ENCODE data around the gene CSNK1G2. TPM values are rescaled to one million over a fixed set of nuclear protein-coding genes. Genes with fewer than 3 reads are reported as not detected.
A peak's percentile ranks its signal among the peaks of the same experiment; 100 is the strongest.

Gene CSNK1G2
- 89.1 and 90.7 TPM in 2 replicates for total RNA-seq

DNA sequence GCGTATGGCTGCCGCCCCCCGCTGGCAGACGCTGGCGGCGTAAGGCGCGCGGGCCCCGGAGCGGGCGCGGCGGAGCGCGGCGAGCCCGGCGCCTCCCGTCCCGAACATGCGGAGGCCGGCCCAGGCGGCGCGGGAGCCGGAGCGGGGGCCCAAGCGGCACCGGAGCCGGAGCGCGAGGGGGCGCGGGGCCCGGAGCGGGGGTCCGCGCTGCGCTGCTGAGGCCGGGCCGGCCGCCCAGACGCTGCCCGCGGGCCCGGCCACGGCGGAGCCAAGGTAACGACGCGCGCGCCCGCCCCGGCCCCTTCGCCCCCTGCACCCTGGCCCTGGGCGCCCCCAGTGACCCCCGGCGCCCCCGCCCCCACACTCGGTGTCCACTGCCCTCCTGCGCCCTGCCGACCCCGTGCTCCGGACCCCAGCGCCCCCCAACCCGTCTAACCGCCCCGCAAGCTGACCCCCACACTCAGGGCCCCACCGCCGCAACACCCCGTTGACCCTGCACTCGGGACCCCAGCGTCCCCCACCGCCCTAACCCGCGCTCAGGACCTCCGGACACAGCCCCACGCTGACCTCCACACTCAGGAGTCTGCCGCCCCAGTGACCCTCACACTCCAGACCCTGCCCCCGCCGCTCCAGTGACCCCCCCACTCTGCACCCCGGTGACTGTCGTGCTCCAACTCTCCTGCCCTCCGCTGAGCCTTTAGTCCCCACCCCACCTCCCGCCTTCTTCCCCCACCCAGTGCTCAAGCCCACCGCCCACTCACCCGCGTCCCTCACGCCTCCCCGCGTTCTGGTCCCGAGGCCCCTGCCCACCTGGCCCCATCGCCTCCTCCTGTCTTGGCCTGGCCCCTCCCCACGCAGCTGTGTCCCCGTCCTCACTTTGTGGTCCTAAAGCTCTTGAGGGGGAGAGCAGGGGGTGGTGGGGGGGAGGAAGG, at the start of gene CSNK1G2:
Gene CSNK1G2, plus strand, starts transcription at position 27 of the 932 bp plus-strand sequence. CDS start 28,601 bp downstream, outside the sequence.
- H3K4me3 Mint-ChIP-seq (ENCODE audit: low read depth), result peak within 1 kb of the TSS; percentile 94
- intact Hi-C loops (cut with micrococcal nuclease), result no loop called here

DNA sequence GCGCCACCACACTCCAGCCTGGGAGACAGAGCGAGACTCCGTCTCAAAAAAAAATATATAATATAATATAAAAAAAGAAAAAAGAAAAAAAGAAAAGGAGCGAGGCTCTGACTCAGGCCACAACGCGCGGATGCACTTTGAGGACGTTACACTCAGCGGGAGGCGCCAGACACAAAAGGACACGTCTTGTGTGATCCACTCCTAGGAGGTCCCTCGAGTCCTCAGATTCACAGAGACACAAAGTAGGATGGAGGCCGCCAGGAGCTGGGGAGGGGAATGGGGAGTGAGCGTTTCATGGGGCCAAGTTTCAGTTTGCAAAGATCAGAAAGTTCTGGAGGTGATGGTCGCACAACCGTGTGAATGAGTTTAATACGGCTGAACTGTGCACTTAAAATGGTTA, 47.2 kb upstream of the CSNK1G2 start:
- Mint-ChIP-seq H3K36me3 (ENCODE audit: low read depth) (no peaks in the 10 kb centered on the region), H3K4me3 (ENCODE audit: low read depth) (no peak overlapping the region), H3K27me3 (ENCODE audit: low read depth) (no peaks in the 10 kb centered on the region), H3K27ac (peak overlapping the region; percentile 68), H3K4me1 (ENCODE audit: low read depth) (peaks cover 14% of the 10 kb centered on the region), H3K9me3 (no peaks in the 10 kb centered on the region)
- intact Hi-C loops (cut with micrococcal nuclease), result no loop called here
- DNase-seq (ENCODE audit: low spot score), result no peak

More for the DNA sequence above, at the start of gene CSNK1G2:
- no peak for DNase-seq (ENCODE audit: low spot score)
- Mint-ChIP-seq H3K4me1 (ENCODE audit: low read depth) (peaks cover 26% of the 10 kb centered on the region), H3K27ac (peak within 1 kb of the TSS; percentile 92), H3K27me3 (ENCODE audit: low read depth) (no peaks in the 10 kb centered on the region), H3K36me3 (ENCODE audit: low read depth) (peaks cover 18% of the 10 kb centered on the region), H3K9me3 (no peaks in the 10 kb centered on the region)

DNA sequence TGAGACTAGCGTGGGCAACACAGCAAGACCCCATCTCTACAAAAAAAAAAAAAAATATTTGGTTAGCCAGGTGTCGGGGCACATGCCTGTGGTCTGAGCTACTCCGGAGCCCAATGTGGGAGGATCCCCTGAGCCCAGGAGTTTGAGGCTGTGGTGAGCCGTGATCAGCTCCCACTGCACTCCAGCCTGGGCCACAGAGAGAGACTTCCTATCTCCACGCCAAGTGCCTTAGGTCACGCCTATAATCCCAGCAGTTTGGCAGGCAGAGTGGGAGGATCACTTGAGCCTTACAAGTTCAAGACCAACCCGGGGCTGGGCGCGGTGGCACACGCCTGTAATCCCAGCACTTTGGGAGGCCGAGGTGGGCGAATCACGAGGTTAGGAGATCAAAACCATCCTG, 44.5 kb upstream of the CSNK1G2 start:
- H3K4me3 Mint-ChIP-seq (ENCODE audit: low read depth), result peak overlapping the region; percentile 47
- no peaks in the 10 kb centered on the region for H3K36me3 Mint-ChIP-seq (ENCODE audit: low read depth)
- H3K9me3 Mint-ChIP-seq, result no peaks in the 10 kb centered on the region
- peaks cover 14% of the 10 kb centered on the region for H3K4me1 Mint-ChIP-seq (ENCODE audit: low read depth)
- peak overlapping the region; percentile 96 for H3K27ac Mint-ChIP-seq
- H3K27me3 Mint-ChIP-seq (ENCODE audit: low read depth), result no peaks in the 10 kb centered on the region
- no peak for DNase-seq (ENCODE audit: low spot score)
- intact Hi-C loops (cut with micrococcal nuclease), result loop anchor here (5.0 kb wide), 1 partner anchor 201 kb away; the partner anchor contains the start of genes IZUMO4 and MOB3A

DNA sequence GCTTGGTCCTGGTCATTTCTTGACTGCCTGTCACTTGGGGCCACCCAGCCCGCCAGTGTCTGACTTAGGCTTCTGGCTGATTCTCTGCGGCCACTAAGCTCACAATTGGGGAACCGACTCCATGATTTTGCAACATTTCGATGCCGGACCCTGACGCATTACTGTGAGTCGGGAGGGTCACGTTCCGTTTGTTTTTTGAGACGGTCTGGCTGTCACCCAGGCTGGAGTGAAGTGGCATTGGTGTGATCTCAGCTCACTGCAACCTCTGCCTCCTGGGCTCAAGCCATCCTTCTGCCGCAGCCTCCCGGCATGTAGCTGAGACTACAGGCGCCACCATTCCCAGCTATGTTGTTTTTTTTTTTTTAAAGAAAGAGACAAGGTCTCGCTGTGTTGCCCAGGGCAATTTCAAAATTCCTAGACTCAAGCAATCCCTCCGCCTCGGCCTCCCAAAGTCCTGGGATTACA, 39.0 kb upstream of the CSNK1G2 start:
- Mint-ChIP-seq H3K4me3 (ENCODE audit: low read depth) (no peak overlapping the region), H3K9me3 (no peaks in the 10 kb centered on the region), H3K27me3 (ENCODE audit: low read depth) (no peaks in the 10 kb centered on the region), H3K36me3 (ENCODE audit: low read depth) (no peaks in the 10 kb centered on the region), H3K27ac (no peak overlapping the region), H3K4me1 (ENCODE audit: low read depth) (peaks cover 29% of the 10 kb centered on the region)
- no peak for DNase-seq (ENCODE audit: low spot score)
- intact Hi-C loops (cut with micrococcal nuclease), result no loop called here

DNA sequence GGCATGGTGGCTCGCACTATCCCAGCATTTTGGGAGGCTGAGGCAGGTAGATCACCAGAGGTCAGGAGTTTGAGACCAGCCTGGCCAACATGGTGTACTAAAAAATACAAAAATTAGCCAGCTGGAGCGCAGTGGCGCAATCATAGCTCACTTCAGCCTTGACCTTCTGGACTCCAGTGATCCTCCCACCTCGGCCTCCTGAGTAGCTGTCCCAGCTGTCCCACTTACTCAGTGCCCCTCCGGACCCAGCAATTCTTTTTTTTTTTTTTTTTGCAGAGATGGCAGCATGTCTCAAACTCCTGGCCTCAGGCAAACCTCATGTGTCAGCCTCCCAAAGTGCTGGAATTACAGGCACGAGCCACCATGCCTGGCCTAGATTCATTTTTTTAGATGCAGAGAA, 38.0 kb upstream of the CSNK1G2 start:
- DNase-seq (ENCODE audit: low spot score), result no peak
- H3K9me3 Mint-ChIP-seq, result no peaks in the 10 kb centered on the region
- H3K4me1 Mint-ChIP-seq (ENCODE audit: low read depth), result peaks cover 22% of the 10 kb centered on the region
- H3K27me3 Mint-ChIP-seq (ENCODE audit: low read depth), result no peaks in the 10 kb centered on the region
- intact Hi-C loops (cut with micrococcal nuclease), result no loop called here
- H3K36me3 Mint-ChIP-seq (ENCODE audit: low read depth), result no peaks in the 10 kb centered on the region
- no peak overlapping the region for H3K4me3 Mint-ChIP-seq (ENCODE audit: low read depth)
- peak overlapping the region; percentile 52 for H3K27ac Mint-ChIP-seq

DNA sequence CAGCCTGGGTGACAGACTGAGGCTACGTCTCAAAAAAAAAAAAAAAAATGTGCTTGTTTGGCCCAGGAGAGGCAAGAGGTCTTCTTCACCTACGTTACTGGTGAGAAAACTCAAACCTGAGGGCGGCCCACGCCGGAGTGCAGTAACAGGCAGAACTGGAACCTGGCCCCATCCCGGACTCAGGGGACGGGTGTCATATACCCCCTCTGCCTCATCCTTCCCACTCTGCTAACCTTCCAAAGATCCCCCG, 36.2 kb upstream of the CSNK1G2 start:
- Mint-ChIP-seq H3K36me3 (ENCODE audit: low read depth) (no peaks in the 10 kb centered on the region), H3K4me1 (ENCODE audit: low read depth) (peaks cover 20% of the 10 kb centered on the region), H3K4me3 (ENCODE audit: low read depth) (peak overlapping the region; percentile 83), H3K27me3 (ENCODE audit: low read depth) (no peaks in the 10 kb centered on the region), H3K27ac (peak overlapping the region; percentile 78), H3K9me3 (no peaks in the 10 kb centered on the region)
- intact Hi-C loops (cut with micrococcal nuclease), result loop anchor here (1.0 kb wide), 3 partner anchors 19 to 40 kb away; partner anchors contain the start of gene ABHD17A
- no peak for DNase-seq (ENCODE audit: low spot score)

DNA sequence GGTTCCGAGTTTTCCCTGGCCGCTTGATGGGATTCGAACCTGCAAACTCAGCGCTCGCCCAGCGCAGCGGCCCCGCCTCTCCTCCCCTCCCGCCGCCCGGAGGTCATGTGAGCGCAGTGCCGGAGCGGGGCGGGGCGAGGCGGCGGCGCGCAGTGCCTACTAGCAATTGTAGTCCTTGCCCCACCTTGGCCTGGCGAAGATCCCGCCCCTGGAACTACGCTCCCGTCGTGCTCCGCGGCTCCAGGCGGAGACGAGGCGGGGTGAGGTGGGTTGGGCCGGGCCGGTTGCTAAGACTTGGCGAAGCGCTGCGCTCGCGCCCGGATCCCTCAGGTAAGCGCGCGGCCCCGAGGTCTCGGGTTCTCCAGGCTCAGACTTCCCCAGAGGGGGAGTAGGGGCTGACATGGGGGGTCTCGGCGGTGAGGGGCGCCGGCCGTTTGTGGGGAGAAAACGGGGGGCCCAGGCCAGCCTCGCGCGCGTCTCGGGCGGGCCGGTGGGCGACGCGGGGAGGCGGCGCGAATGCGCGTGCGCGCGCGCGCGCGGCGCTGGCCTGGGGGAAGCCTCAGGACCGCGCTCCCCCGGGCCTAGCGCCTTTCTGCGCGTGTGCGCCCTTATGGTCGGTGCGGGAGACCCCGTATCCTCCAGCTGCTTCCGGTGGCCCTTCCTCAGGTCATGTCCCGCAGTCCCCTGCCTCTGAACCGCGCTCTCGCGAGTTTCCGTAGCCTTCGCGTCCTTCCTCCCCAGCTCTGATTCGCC, 35.7 kb upstream of the CSNK1G2 start, which contains the start of the genes ADAT3 and SCAMP4:
Gene ADAT3, plus strand, starts transcription at position 290 of the 753 bp plus-strand sequence. CDS start 6,649 bp downstream, outside the sequence.
Gene SCAMP4, plus strand, starts transcription at position 290 of the 753 bp plus-strand sequence. CDS start 9,621 bp downstream, outside the sequence.
- H3K9me3 Mint-ChIP-seq, result no peaks in the 10 kb centered on the region
- H3K36me3 Mint-ChIP-seq (ENCODE audit: low read depth), result no peaks in the 10 kb centered on the region
- no peaks in the 10 kb centered on the region for H3K27me3 Mint-ChIP-seq (ENCODE audit: low read depth)
- H3K4me3 Mint-ChIP-seq (ENCODE audit: low read depth), result peak within 1 kb of the TSS; percentile 90
- intact Hi-C loops (cut with micrococcal nuclease), result loop anchor here (1.0 kb wide), 3 partner anchors 20 to 41 kb away; partner anchors contain the start of gene ABHD17A
- peak within 1 kb of the TSS; percentile 88 for H3K27ac Mint-ChIP-seq
- peak; percentile 99 for DNase-seq (ENCODE audit: low spot score)
- H3K4me1 Mint-ChIP-seq (ENCODE audit: low read depth), result peaks cover 21% of the 10 kb centered on the region

DNA sequence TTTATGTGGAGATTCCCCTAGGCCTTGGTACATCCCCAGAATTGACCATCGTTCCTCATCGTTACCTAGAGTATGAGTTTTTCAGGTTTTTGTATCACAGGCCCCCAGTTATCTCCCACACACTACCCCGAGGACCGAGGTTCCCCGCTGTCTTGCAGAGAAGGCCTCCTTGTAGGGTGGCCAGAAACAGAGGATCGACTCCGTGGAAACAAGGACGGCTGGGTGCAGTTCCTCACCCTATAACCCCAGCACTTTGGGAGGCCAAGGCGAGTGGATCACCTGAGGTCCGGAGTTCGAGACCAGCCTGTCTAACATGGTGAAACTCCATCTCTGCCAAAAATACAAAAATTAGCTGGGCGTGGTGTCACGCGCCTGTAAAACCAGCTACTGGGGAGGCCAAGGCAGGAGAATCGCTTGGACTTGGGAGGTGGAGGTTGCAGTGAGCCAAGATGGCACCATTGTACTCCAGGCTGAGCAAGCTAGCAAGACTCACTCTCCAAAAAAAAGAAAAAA, 35.1 kb upstream of the CSNK1G2 start:
- intact Hi-C loops (cut with micrococcal nuclease), result loop anchor here (1.0 kb wide), 3 partner anchors 21 to 42 kb away; partner anchors contain the start of gene ABHD17A
- Mint-ChIP-seq H3K27ac (peak overlapping the region; percentile 88), H3K4me3 (ENCODE audit: low read depth) (peak overlapping the region; percentile 90), H3K36me3 (ENCODE audit: low read depth) (no peaks in the 10 kb centered on the region), H3K27me3 (ENCODE audit: low read depth) (no peaks in the 10 kb centered on the region), H3K4me1 (ENCODE audit: low read depth) (peaks cover 22% of the 10 kb centered on the region), H3K9me3 (no peaks in the 10 kb centered on the region)
- DNase-seq (ENCODE audit: low spot score), result no peak

DNA sequence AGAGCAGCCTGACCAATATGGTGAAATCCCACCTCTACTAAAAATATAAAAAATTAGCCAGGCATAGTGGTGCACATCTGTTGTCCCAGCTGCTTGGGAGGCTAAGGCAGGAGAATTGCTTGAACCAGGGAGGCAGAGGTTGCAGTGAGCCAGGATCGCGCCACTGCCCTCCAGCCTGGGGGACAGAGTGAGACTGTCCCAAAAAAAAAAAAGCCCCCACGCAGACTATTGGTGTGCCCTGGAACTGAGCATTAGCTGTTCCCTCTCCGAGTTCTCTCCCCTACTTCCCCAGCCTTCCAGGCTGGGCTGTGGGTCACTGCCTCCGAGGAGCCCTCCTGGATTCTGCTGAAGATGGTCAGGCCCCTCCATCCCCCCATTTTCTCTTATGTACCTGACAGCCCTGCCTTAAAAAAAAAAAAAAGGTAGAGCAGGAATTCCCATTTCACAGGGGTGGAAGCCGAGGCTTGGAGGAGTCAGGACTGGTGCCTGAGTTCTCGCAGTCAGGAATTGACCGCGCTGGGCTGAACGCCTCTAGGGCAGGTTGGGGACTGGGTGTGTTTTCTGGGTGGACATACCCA, 33.9 kb upstream of the CSNK1G2 start:
- Mint-ChIP-seq H3K27me3 (ENCODE audit: low read depth) (no peaks in the 10 kb centered on the region), H3K36me3 (ENCODE audit: low read depth) (no peaks in the 10 kb centered on the region), H3K4me3 (ENCODE audit: low read depth) (peak overlapping the region; percentile 21), H3K4me1 (ENCODE audit: low read depth) (peaks cover 22% of the 10 kb centered on the region), H3K9me3 (no peaks in the 10 kb centered on the region), H3K27ac (no peak overlapping the region)
- intact Hi-C loops (cut with micrococcal nuclease), result no loop called here
- no peak for DNase-seq (ENCODE audit: low spot score)

DNA sequence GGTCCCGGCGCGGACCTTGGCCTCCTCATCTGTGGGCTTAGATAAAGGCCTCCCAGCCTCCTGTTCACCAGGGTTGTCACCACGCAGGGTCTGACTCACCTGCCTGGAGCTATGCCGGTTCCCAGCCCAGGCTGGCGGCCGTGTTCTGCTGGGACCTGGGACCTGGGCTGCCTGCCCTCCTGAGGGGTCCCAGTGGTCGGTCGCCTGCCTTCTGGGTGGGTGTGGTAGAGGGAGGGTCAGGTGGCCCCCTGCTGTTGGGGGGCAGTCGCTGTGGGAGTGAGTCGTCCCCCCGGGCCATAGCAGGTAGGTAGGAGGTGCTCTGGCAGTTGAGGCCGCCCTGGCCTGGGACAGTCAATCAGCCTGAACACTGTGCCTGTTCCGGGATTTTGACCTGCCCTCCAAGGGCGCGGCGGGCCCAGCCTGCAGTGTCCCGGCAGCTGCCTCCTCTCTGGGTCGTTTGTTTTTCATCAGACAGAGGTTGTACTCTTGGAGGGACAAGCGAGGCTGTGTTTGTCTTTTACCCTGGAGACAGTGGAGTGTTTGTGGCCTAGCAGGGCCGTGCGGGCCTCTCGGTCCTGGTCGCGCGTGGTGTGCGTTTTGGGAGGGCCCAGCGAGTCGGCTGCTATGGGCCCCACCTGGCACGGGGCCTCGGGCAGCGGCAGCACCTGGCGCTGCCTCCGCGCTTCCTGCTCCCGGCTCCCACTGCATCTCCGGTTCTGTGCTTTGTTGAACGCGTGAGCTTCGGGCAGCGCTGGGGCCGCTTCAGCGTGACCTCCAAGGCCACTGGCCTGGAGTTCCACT, 33.2 kb upstream of the CSNK1G2 start:
- intact Hi-C loops (cut with micrococcal nuclease), result no loop called here
- no peaks in the 10 kb centered on the region for H3K9me3 Mint-ChIP-seq
- DNase-seq (ENCODE audit: low spot score), result no peak
- H3K27ac Mint-ChIP-seq, result no peak overlapping the region
- no peaks in the 10 kb centered on the region for H3K36me3 Mint-ChIP-seq (ENCODE audit: low read depth)
- no peak overlapping the region for H3K4me3 Mint-ChIP-seq (ENCODE audit: low read depth)
- H3K4me1 Mint-ChIP-seq (ENCODE audit: low read depth), result peaks cover 22% of the 10 kb centered on the region
- H3K27me3 Mint-ChIP-seq (ENCODE audit: low read depth), result no peaks in the 10 kb centered on the region

DNA sequence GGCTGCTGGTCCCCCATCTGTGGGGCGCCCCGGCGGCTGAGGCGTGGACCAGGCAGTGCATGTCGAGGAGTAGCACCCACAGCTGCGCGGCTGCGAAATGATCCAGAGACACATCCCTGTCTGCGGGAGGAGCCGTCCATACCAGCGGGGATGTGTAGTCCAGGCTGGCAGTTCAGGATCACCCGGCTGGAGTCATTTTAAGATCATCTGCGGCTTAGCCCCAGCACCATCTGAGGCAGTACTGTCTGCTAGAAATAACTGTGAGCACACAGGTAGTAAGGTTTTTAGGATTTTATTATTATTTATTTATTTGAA, 32.7 kb upstream of the CSNK1G2 start:
- intact Hi-C loops (cut with micrococcal nuclease), result no loop called here
- H3K27ac Mint-ChIP-seq, result no peak overlapping the region

DNA sequence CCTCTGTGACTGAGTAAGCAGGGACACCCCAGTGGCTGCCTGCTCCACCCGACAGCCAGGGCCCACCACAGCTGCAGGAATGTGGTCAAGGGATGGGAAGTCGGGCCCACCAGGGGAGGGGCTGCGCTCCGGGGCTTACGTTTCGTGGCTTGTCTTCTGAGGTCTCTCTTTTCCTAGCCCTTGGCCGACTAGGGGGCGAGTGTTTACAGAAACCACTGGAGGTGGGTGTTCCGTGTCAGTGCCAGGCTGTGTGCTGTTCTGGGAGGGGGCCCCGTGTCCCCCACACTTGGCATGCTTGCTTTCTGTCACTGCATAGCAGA, 31.3 kb upstream of the CSNK1G2 start:
- H3K9me3 Mint-ChIP-seq, result no peaks in the 10 kb centered on the region
- intact Hi-C loops (cut with micrococcal nuclease), result no loop called here
- no peak overlapping the region for H3K27ac Mint-ChIP-seq
- no peak overlapping the region for H3K4me3 Mint-ChIP-seq (ENCODE audit: low read depth)
- peaks cover 5% of the 10 kb centered on the region for H3K36me3 Mint-ChIP-seq (ENCODE audit: low read depth)
- DNase-seq (ENCODE audit: low spot score), result no peak
- H3K4me1 Mint-ChIP-seq (ENCODE audit: low read depth), result peaks cover 7% of the 10 kb centered on the region
- H3K27me3 Mint-ChIP-seq (ENCODE audit: low read depth), result no peaks in the 10 kb centered on the region

More for the DNA sequence above, 32.7 kb upstream of the CSNK1G2 start:
- Mint-ChIP-seq H3K36me3 (ENCODE audit: low read depth) (peaks cover 2% of the 10 kb centered on the region), H3K4me1 (ENCODE audit: low read depth) (peaks cover 18% of the 10 kb centered on the region), H3K4me3 (ENCODE audit: low read depth) (no peak overlapping the region), H3K9me3 (no peaks in the 10 kb centered on the region), H3K27me3 (ENCODE audit: low read depth) (no peaks in the 10 kb centered on the region)
- no peak for DNase-seq (ENCODE audit: low spot score)
